Glomerular visceral epithelial cell (primary cell): ENCODE results near the gene KRT4.
"Not testable (repeated sequence)": the region's sequence is repeated elsewhere in the genome, so short reads cannot be mapped to it uniquely, and the experiment has no call there.

ENCODE experiments used
- DNase-seq: peaks from one replicate; pipeline ENCODE4 v3.0.0-alpha.2; 2016; ENCODE audit errors: extremely low spot score

The KRT4 gene

GRCh38 chr12:52772772-52773171, 41.1 kb downstream of the KRT4 start:
- no peak for DNase-seq

GRCh38 chr12:52772188-52772587, 41.7 kb downstream of the KRT4 start:
- no peak for DNase-seq

GRCh38 chr12:52771505-52771904, 42.4 kb downstream of the KRT4 start:
- DNase-seq: no peak

- no peak for DNase-seq
These were observed 42.8 kb downstream of the KRT4 start for GRCh38 chr12:52771088-52771487.

- no peak for DNase-seq
These were observed 44.0 kb downstream of the KRT4 start for GRCh38 chr12:52769946-52770345.

GRCh38 chr12:52769354-52769753, 44.6 kb downstream of the KRT4 start:
- DNase-seq: no peak

- no peak for DNase-seq
These were observed 45.3 kb downstream of the KRT4 start for GRCh38 chr12:52768479-52769200.

- no peak for DNase-seq
These were observed 46.5 kb downstream of the KRT4 start for GRCh38 chr12:52767427-52767826.

GRCh38 chr12:52767020-52767379, 46.9 kb downstream of the KRT4 start:
- DNase-seq: no peak

GRCh38 chr12:52766351-52767019, 47.4 kb downstream of the KRT4 start:
- no peak for DNase-seq

- no peak for DNase-seq
These were observed 48.2 kb downstream of the KRT4 start for GRCh38 chr12:52765702-52766101.

GRCh38 chr12:52763991-52764390, 49.9 kb downstream of the KRT4 start:
- no peak for DNase-seq

- no peak for DNase-seq
These were observed 50.8 kb downstream of the KRT4 start for GRCh38 chr12:52763036-52763659.

GRCh38 chr12:52761802-52762201, 52.1 kb downstream of the KRT4 start:
- DNase-seq: no peak

GRCh38 chr12:52761218-52761617, 52.7 kb downstream of the KRT4 start:
- not testable (repeated sequence) for DNase-seq

- no peak for DNase-seq
These were observed 53.3 kb downstream of the KRT4 start for GRCh38 chr12:52760623-52761022.

GRCh38 chr12:52759695-52760094, 54.2 kb downstream of the KRT4 start:
- DNase-seq: no peak

GRCh38 chr12:52759218-52759617, 54.7 kb downstream of the KRT4 start:
- DNase-seq: no peak

GRCh38 chr12:52757449-52758176, 56.3 kb downstream of the KRT4 start:
- no peak for DNase-seq
